HG02678 (cell line): ENCODE data around the gene COASY.
A peak's percentile ranks its signal among the peaks of the same experiment; 100 is the strongest.
"Not testable (repeated sequence)": the region's sequence is repeated elsewhere in the genome, so short reads cannot be mapped to it uniquely, and the experiment has no call there.

Experiments used
- ATAC-seq: cut with Tn5 transposase; IDR thresholded peaks from one replicate; pipeline ENCODE4 v1.9.1; 2021; ENCODE audit warnings: mild to moderate bottlenecking, moderate library complexity; ENCODE audit not compliant: unreplicated experiment

The COASY gene

GRCh38 chr17:42552736-42553135, 9.2 kb upstream of the COASY start, which contains the start of gene HSD17B1:
HSD17B1 (plus strand) TSS chr17:42552923; CDS start chr17:42552934, 11 bp downstream.
- ATAC-seq, result not testable (repeated sequence)

DNA sequence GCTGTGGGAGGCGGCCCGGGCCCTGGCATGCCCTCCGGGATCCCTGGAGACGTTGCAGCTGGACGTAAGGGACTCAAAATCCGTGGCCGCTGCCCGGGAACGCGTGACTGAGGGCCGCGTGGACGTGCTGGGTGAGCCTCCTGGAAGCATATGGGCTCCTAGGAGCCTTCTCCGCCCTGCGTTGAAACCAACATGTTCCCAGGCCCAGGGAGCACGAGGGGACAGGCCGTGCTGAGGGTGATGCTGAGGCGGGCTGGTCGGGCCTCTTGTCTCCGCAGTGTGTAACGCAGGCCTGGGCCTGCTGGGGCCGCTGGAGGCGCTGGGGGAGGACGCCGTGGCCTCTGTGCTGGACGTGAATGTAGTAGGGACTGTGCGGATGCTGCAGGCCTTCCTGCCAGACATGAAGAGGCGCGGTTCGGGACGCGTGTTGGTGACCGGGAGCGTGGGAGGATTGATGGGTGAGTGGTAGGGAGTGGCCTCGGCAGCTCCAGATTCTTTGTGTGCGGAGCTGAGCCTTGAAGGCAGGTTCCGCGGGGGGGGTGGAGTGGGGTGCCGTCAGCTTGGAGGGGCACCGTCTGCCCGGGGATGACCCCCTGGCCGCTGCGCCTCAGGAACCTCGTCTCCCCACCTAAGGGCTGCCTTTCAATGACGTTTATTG, 8.7 kb upstream of the COASY start:
- ATAC-seq, result no peak

GRCh38 chr17:42553866-42554249, 8.1 kb upstream of the COASY start:
- ATAC-seq, result no peak

- ATAC-seq, result peak; percentile 90
Measured at GRCh38 chr17:42554250-42555121, 7.5 kb upstream of the COASY start.

GRCh38 chr17:42555122-42555622, 6.8 kb upstream of the COASY start:
- ATAC-seq, result no peak

DNA sequence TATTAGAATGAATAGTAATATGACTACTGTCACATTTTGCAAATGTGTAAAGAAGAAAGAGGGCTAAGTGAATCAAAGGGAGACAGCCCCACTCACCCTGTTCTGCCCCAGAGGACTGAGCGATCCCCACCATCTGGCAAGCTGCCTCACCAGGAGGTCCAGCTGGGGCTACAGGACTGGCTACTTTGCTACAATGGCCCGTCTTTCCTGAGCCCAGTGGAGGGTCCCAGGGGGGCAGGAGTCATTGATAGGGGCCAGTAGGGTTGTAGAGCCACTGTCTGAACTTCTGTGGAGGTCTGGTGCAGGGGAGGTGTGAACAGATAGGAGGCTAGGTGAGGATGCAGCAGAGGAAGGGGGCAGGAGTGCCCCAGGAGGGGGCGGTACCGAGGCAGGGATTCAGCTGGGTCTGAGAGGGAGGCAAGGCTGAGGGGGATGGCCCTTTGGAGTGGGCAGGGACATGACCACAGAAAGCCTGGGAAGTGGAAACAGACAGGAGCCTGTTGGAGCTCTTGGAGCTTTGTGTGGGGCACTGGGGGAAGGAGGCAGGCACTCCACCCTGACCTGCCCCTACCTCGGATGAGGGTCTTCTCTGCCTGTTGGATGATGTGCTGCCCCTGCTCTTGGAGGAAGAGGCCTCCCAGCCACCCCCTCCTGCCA, 5.9 kb upstream of the COASY start:
- not testable (repeated sequence) for ATAC-seq

GRCh38 chr17:42559075-42559474, 2.9 kb upstream of the COASY start:
- no peak for ATAC-seq

- ATAC-seq, result no peak
Measured at GRCh38 chr17:42560246-42560645, 1.7 kb upstream of the COASY start.

- no peak for ATAC-seq
Measured at GRCh38 chr17:42562388-42563142, 617 bp downstream of the COASY start.

DNA sequence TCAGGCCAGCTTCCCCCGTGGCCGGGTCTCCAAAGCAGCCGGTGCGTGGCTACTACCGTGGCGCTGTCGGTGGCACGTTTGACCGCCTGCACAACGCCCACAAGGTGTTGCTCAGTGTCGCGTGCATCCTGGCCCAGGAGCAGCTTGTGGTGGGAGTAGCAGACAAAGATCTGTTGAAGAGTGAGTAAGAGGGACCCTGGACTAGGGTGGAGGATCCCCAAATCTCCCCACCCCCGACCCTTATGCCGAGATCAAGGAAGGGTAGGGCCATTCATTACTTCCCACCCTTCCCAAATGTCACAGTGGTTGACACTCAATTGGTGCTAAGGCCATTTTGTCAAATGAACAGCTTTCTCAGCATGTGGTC, 1.2 kb downstream of the COASY start:
- ATAC-seq, result no peak

- ATAC-seq, result no peak
Measured at GRCh38 chr17:42563543-42563942, 1.6 kb downstream of the COASY start.

DNA sequence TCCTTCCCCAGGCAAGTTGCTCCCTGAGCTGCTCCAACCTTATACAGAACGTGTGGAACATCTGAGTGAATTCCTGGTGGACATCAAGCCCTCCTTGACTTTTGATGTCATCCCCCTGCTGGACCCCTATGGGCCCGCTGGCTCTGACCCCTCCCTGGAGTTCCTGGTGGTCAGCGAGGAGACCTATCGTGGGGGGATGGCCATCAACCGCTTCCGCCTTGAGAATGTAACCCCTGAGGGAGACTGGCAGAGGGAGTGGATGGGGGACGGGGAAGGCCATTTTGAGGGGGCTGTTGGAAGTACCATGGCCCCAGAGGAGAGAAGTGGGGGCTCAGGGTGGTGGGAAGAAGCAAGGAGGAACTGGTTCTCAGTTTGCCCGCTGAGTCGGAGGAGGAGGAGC, 2.0 kb downstream of the COASY start:
- no peak for ATAC-seq

- ATAC-seq, result no peak
Measured at GRCh38 chr17:42564815-42565522, 3.0 kb downstream of the COASY start.

DNA sequence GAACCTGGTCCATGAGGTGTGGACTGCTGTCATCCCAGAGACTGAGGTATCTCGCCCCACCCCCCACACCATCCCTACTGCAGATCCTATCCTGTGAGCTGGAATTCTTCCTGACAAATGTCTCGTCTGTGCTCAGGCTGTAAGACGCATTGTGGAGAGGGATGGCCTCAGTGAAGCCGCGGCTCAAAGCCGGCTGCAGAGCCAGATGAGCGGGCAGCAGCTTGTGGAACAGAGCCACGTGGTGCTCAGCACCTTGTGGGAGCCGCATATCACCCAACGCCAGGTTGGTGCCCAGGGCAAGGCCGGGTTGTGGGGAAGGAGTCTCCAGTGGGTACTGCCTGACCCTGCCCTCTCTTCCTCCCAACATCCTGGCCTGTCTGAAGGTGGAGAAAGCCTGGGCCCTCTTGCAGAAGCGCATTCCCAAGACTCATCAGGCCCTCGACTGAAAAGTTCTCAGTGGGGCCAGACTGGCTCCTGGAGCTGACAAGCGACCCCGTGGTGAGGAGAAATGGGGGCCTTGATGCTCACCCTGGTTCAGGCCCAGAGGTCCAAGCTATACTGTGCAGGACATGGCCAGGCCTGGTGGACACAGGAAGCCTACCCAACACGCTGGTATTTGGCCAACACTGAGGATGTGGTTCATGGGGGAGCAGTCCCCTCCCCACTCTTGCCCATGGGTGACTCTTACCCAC, 3.7 kb downstream of the COASY start:
- no peak for ATAC-seq

DNA sequence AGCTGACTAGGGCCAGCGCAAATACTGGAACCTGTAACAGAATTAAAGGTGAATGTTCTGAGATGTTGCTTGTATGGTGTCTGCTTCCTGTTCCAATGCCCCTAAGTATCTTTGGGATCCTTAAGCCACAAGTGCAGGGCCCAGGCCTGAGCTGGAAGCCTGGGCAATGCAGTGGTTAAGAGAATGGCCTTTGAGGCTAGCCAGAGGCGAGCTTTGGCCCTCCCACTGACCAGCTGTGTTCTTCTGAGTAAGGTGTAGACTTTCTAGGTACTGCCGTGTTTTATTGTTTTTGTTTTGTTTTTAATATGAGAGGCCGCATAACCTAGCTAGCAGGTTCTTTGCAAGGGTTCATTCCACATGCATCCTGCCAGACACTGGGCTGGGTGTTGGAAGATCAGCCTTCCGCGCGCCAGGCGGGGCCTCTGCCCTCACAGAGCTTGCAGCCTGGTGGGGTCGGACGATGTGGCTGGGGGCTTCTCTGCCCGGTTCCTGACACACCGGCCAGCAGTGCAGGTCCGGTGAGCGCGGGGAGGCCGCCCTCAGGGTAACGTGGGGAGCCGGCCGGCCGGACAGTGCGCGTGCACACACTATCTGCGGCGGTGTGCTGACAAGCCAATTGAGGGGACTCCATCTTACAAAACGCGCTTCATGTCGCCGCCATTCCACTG, 4.4 kb downstream of the COASY start:
- ATAC-seq, result no peak

DNA sequence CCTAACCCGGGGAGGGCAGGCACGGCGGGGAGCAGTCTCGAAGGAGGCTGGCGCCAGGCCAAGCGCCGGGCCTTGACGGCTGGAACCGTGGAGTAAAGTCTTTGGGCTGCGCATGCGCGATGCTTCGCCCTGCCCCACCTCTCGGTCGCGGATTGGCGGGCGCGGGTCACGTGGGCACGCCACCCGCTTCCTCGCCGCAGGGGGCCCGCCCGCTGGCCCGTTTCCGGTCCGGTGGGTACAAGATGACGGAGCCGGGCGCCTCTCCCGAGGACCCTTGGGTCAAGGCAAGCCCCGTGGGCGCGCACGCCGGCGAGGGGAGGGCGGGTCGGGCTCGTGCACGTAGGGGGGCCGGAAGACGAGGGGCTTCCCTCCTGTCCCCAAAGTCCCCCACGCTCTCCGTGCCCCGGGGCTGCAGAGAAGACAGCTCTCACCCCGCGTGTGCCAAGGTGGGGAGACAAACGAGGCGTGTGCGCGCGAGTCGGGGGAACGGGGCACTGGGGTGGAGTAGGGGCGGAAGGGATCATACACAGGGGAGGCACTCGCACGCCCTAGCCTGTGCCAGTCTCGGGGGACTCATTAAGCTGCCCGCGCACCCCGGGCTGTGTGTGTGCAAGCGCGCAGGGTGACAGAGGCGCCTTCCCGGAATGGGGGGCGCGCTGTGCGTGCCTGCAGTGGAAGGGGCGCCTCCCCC, 5.1 kb downstream of the COASY start, which contains the start of gene MLX:
Gene MLX (plus strand): TSS at position 218 of the 691 bp plus-strand sequence. CDS start 25 bp downstream, at position 243.
- peak; percentile 71 for ATAC-seq

DNA sequence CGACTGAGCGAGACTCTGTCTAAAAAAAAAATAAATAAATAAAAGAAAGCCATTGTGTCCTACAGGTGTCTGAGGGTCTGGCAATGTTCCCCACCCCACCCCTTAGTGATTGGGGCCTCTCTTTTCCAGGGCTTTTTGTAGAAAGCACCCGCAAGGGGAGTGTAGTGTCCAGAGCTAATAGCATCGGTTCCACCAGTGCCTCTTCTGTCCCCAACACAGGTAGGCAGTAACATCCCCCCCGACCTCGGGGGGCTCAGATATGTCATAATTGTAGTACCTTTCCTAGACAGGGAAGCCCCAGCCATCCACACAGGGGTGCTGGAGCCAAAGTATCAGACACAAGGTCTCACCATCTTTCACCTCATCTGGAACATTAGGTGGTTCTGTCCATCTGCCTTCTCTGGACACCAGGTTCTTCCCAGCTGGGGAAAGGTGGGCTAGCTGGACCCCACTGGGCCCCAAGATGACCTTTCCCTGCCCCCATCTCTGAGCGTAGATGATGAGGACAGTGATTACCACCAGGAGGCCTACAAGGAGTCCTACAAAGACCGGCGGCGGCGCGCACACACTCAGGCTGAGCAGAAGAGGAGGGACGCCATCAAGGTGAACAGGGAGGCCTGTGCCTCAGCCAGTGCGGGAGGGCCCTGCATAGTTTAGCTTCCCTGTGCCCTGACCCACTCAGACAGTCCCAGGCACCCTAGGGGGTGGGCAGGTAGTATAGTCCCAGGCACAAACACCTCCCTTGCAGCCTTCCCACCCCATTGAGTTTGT, 6.6 kb downstream of the COASY start:
- no peak for ATAC-seq
